Stimulated activated CD4-positive, alpha-beta T cell treated with anti-CD3 and anti-CD28 coated beads, Interleukin-1b, Interleukin-23, amount 100 ng/mL, for 1 hour (primary cell): ENCODE measurements around the gene EIF5A.
A peak's percentile ranks its signal among the peaks of the same experiment; 100 is the strongest.

ENCODE experiments used
- DNase-seq, 2 donors: peaks; one replicate each; pipeline ENCODE4 v3.0.0-alpha.2; 2020; ENCODE audit warnings: low read depth in 2 of 2

The EIF5A gene

GRCh38 chr17:7285679-7286078 lies 21.7 kb upstream of the EIF5A start:
- no peak for DNase-seq

DNA sequence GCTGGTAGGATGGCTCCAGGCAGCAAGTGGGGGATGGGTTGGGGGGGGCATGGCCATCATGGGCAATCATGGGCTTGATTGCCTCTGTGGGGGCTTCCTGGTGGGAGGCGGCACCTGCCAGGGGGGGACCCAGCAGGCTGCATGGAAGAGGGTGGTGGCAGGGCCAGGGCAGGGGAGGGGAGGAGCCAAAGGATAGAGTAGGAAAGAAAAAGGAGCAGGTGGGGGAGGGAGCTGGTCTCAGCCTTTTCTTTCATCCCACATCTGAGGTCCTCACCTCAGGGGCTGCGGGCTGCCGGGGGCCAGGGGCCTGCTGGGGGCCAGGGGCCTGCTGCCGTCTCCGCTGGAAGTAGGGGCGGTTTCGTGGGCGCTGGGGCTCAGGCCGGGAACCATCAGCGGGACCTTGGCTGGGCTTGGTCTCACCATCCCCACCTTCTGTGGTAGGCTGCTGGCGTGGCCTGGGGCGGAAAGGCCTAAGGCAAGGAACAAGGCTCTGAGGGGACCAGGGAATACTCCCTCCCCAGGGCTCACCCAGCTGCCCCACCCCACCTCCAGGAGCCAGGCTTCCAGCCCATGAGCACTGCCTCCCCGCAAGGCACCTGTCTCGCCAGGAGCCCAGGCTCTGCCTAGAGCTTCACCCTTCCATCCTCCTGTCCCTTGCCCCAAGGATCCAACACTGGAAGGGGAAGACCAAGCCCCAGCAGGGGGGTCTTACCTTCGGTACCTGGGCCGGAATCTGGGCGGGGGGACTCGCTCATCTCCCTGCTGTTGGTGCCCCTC lies 18.0 kb upstream of the EIF5A start:
- DNase-seq: no peak

GRCh38 chr17:7290166-7290565 lies 17.3 kb upstream of the EIF5A start:
- DNase-seq: no peak

DNA sequence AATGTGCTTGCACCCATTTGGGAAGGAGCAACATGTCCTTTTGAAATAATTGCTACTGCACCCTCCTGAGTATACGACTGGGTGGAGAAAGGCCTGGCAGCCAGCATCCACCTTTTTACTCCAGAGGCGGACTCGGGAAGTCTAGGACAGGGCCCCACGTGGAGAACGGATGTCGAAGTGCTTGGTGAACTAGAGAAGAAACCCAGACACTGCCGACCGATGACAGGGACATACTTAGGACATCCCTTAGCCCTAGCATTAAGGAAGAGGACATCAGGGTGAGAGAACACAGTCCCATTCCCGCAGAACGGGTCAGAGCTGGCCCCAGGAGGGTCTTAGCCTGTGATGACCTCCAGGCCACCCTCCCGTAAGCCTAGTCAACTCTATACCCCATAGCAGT lies 16.7 kb upstream of the EIF5A start:
- DNase-seq: no peak

DNA sequence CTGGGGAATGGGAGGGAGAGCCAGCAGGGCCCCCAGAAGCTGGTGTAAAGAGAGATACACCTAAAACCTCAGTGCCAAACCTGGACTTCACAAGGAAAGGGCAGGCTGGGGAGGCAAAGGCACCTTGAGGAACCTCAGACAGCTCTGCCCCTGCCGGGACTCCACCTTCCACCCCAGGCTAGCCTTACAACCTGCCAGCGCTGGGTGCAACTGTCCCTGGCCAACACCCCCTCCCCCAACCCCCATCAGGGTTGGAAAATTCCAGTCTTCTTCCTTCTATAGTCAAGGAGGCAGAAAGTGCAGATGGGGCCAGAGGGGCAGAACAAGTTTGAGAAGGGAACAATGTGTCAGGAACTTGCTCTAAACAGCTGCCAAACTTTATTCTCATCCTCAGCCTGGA lies 15.2 kb upstream of the EIF5A start:
- DNase-seq: no peak

- DNase-seq: no peak
Measured at GRCh38 chr17:7292729-7293128, 14.7 kb upstream of the EIF5A start.

DNA sequence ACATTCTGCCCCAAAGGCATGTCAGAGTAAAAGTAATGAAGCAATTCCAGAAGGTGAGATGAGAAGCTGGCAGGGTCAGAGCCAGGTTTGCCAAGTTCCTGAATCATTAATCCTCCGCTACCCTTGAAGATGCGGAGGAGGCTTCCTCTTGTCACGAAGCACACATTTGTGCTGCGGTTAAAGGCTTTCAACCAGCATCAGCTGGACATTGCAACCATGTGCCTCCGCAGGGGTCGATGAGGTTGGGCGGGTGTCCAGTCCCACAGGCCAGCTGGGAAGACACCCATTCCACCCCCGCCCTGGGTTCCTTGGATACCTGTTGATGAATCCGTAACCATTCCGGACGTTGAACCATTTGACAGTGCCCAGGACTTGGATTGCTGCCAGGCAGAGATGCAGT lies 14.3 kb upstream of the EIF5A start:
- DNase-seq: no peak

DNA sequence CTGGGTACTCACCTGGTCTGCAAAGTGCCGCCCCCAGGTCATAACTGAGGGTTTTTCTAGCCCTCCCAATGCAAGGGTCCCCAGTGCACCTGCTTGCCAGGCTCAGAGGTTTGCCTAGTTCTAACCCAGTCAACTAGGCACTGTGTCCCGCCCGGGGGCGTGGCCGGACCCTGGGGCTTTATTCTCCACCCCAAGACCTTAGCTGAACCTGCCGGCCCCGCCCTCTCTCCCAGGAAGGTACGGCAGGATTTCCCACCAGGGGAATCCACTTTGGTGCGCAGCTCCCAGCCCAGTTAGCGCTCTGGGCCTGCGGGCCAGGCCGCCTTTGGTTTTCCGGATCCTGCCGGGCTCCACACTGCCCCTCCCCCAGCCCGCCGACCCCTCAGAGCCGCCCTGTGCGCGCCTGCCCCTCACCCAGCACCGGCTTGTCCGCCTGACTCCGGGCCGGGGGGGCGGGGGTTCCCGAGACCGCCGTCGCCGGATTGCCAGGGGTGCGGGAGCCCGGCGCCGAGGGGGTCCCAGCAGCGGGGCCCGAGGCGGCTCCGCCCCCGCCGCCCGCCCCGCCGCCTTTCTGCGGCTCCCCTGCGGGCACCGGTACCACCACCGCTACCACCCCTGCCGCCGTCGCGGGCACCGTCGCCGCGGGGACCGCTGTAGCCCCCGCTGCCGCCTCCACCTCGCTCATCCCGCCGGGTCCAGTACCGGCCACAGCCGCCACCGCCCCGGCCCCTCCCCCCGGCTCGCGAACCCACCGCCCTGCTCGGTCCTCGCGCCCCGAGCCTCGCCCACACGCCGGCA lies 13.4 kb upstream of the EIF5A start:
- no peak for DNase-seq

- peak; percentile 42 to 54 for DNase-seq
Measured at GRCh38 chr17:7294614-7295153, 12.7 kb upstream of the EIF5A start, which contains the start of gene YBX2. Gene YBX2 (minus strand): TSS chr17:7294639. CDS start chr17:7294500, 139 bp downstream.

DNA sequence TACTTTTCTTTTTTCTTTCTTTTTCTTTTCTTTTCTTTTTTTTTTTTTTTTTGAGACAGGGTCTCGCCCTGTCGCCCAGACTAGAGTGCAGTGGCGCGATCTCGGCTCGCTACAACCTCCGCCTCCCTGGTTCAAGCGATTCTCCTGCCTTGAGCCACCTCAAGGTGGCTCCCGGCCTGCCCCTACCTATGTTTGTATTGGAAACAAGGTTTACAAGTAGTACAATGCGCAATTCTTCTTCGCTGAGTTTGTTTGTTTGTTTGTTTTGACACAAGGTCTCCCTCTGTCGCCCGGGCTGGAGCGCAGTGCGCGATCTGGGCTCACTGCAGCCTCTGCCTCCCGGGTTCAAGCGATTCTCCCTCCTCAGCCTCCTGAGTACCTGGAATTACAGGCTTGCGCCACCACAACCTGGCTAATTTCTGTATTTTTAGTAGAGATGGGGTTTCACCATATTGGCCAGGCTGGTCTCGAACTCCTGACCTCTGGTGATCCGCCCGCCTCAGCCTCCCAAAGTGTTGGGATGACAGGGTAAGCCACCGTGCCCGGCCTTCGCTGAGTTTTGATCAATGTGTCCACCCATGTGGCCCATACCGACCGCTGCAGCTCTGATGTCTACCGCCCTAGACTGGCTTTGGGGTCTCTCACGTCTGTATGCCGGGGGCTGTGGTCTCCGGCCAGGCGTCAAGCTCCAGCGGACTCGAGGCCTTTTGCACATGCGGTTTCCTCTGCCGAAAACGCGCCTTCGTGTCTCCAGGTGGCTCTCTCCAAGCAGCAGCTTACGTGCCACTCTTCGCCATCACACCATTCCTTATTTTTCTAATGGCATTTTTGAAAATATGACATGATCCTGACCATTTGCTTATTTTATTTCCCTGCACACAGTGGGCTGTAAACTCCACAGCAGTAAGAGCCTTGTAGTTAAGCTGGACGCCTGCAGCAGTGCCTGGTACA lies 11.9 kb upstream of the EIF5A start:
- DNase-seq: no peak

- DNase-seq: peak in 1 of 2 donors; percentile 50
Measured at GRCh38 chr17:7296189-7296861, 11.1 kb upstream of the EIF5A start.

DNA sequence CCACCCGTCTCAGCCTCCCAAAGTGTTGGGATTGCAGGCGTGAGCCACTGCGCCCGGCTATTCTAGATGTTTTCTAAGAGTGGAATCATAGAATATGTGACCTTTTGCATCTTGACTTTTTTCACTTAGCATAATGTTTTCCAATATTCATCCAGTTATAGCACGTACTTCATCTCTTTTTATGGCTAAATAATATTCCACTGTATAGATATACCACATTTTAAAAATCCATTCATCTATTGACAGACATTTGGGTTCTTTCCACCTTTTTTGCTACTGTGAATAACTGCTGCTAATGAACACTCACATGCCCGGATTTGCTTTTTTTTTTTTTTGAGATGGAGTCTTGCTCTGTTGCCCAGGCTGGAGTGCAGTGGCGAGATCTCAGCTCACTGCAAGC lies 3.2 kb upstream of the EIF5A start:
- no peak for DNase-seq

- no peak for DNase-seq
Measured at GRCh38 chr17:7307686-7308624, 527 bp downstream of the EIF5A start.

GRCh38 chr17:7308625-7309433 lies 1.4 kb downstream of the EIF5A start:
- DNase-seq: peak; percentile 62 to 76

DNA sequence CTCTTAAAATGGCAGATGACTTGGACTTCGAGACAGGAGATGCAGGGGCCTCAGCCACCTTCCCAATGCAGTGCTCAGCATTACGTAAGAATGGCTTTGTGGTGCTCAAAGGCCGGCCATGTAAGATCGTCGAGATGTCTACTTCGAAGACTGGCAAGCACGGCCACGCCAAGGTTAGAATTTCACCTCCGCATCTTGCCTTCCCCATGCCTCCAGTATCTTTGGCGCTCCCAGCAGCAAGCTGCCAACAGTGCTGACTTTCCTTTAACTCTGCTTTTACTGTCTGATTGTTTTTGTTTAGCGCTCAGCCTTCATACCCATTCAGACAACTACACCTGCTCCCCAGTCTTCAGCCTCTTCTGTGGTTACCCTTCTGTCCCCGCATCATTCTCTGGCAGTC lies 2.2 kb downstream of the EIF5A start:
- DNase-seq: no peak

- no peak for DNase-seq
Measured at GRCh38 chr17:7311110-7311705, 3.8 kb downstream of the EIF5A start.

DNA sequence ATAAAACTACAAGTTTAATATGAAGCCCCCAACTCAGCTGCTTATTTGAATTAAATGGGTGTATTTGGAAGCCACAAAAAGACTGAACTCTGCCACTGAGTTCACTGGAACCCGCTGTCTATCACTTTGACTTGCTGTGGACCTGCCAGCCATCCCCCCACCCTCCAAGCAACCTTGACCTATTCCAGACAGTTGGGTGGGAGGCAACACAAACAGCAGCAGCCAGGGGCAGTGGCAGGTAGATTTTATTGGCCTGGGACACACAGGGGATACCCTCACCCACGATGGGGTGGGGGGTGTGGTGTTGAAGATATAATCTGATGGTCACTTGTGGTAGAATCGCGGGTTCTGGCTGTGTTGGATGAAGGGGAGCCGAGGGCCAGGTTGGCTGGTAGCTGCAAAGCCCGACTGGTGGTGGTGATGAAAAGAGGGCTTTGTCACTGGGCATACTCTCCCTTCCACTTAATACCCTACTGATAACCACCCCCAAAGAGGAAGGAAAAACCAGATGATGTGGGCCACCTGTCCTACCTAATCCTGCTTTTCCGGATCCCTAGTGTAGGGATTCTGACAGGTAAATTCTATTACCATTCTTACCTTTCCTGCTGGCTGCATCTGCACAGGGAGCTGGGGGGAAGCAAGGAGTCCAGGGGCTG lies 5.1 kb downstream of the EIF5A start:
- no peak for DNase-seq
